AG09319 (cell line): ENCODE results near the gene IDH3G.

Source experiments
- DNase-seq: peaks from one replicate; pipeline ENCODE4 v3.0.0-alpha.2; 2010; ENCODE audit warnings: low read depth; ENCODE audit errors: extremely low read depth
- TF ChIP-seq, protein P1 (sequence below): IDR thresholded peaks from 2 replicates; pipeline ENCODE4 v1.5.1; 2011; ENCODE audit warnings: low read depth, mild to moderate bottlenecking, inconsistent platforms, low read length, moderate library complexity

Gene IDH3G

DNA sequence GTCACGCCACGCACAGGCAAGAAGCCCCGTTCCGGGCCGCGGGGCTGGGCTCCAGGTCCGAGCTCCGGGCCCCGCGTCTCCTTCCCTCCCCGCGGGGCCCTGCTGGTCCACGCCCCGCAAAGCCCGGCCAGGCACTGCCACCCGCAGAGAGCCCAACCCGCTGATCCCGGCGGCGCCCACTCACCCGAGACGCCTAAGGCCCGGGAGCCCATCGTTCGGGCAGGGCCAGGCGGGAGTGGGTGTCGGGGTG lies 35.3 kb upstream of the IDH3G start:
- no peak for DNase-seq

DNA sequence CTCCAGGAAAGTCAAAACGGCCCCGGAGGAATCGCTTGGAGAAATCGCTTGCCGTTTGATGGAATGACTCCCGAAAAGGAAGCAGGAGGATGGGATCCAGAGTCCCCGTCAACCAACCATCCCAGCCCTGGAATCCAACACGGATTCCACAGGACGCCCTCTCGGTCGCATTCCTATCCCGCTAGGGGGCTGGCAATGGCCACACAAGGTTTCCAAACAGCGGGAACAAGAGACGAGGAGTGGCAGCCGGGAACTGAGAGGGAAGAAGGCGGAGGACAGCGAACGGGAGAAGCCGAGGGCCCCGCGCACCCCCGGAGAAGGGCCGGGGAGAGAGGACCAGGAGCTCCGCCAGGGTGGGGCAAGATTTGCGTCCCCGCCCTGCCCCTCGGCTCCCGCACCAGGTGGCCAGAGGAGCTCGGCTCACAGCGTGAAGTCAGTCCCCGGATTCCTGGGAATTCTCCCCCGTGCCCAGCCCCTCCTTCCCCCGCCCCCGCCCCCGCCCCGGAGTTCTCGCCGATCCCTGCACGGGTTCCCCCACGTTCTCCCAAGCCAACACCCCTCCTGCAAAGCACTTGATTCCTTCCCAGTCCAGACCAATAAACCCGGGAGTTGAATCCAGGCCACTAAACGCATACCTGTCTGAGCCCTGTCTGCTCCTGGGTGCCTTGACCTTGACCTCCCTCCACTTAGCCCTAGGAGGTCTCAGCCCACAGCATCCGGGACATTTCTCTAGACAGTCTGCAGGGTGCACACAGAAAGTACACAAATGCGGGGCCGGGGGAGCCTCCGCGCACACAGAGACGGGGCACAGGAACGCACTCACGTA lies 34.8 kb upstream of the IDH3G start:
- DNase-seq = no peak
- TF ChIP-seq, protein P1, sequence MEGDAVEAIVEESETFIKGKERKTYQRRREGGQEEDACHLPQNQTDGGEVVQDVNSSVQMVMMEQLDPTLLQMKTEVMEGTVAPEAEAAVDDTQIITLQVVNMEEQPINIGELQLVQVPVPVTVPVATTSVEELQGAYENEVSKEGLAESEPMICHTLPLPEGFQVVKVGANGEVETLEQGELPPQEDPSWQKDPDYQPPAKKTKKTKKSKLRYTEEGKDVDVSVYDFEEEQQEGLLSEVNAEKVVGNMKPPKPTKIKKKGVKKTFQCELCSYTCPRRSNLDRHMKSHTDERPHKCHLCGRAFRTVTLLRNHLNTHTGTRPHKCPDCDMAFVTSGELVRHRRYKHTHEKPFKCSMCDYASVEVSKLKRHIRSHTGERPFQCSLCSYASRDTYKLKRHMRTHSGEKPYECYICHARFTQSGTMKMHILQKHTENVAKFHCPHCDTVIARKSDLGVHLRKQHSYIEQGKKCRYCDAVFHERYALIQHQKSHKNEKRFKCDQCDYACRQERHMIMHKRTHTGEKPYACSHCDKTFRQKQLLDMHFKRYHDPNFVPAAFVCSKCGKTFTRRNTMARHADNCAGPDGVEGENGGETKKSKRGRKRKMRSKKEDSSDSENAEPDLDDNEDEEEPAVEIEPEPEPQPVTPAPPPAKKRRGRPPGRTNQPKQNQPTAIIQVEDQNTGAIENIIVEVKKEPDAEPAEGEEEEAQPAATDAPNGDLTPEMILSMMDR = no peak; the same call in 1 of the 2 replicates

More for the DNA sequence above, 35.3 kb upstream of the IDH3G start:
- TF ChIP-seq, protein P1 = no peak

DNA sequence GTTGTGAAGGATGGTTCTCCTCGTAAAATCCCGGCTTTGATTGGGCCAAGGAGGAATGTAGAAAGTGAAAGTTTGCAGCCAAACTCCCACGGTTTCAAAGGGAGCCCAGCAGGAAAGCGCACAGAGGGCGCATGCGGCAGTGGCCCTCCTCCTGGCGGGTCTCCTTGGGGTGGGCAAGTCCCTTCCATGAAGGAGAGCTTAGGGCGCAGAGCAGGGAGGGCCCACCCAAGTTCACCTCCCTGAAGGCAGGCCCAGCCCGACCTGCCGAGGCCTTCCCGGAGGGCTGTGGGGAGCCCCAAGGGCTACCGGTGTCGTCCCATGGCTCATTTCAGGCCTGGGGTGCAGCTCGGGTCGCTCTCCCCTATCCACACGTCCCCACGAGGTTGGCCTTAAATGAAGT lies 34.1 kb upstream of the IDH3G start:
- no peak for DNase-seq
- TF ChIP-seq, protein P1 = no peak

DNA sequence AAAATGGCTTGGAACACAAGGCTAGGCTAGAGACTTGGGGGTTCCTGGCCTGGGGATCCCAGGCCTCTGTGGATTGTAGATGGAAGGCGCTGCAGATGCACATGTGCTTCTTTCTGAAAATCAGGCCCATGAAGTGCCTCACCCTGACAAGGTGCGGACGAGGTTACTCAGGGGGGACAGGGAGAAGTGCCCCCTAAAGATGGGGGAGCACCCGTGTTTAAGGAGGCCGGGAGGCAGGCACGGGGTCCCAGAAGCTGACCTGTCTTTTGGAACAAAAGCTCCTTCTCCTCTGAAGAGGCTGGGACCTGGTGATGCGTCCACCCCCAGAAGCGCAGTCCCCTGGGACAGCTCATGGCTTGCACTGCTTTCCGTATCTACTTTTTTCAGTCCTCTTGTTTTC lies 33.7 kb upstream of the IDH3G start:
- no peak for DNase-seq
- TF ChIP-seq, protein P1 = no peak

DNA sequence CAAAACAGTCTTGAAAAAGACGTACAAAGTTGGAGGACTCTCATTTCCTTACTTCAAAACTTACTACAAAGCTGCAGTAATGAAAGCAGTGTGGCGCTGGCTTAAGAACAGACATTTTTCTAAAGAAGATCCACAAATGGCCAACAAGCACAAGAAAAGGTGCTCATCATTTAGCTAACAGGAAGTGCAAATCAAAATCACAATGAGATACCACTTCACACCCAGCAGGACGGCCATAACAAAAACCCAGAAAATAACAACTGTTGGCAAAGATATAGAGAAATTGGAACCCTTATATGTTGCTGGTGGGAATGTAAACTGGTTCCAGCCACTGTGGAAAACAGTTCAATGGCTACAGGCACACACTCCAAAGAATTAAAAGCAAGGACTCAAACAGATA lies 32.8 kb upstream of the IDH3G start:
- DNase-seq = no peak
- TF ChIP-seq, protein P1 = no peak

DNA sequence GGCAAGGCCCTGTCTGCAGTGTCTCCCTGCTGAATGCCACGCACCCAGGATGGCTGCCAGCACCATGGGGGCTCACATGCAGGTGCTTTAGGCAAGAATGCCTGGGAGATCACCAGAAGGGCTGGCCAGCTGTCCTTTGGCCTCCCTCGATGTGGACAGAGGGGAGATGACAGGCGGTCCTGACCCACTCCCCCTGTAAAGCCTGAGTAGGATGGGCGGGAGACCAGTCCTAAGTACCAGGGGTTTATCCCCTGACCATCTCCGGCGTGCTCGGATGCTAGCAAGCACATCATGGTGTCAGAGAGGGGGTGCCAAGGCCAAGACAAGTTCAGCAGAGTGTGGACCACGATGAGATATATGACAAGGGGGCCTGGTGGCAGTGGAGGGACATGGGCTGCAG lies 30.9 kb upstream of the IDH3G start:
- DNase-seq = no peak
- TF ChIP-seq, protein P1 = no peak

DNA sequence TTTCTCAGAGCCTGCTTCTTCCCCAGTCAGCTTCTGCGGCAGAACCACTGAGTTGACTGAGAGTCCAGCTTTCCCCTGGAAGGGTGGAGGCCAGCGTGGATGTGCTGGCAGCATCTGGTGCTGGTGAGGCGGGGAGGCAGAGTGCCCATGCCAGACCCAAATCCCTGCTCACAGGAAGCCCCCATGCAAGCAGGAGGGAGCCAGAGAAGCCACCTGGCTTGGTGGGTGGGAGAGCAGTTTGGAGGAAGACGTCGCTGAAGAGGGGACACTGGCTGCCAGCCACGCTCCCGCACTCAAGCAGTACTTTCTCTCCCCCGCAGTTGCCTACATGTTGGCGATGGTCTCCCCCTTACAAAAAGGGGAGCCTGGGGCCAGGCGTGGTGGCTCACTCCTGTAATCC lies 30.2 kb upstream of the IDH3G start:
- DNase-seq = no peak
- TF ChIP-seq, protein P1 = no peak
